Body of pancreas (tissue), 4 donors: ENCODE results near the gene HDGFL3.

ENCODE experiments used
- POLR2A ChIP-seq, 3 donors: fragments of 450-650 bp; IDR thresholded peaks; one replicate each; pipeline ENCODE4 v1.6.1; 2016; ENCODE audit warnings: antibody characterized with exemption in 3 of 3, mild to moderate bottlenecking in 2 of 3
- TF ChIP-seq, protein P1 (sequence below), 7 experiments: fragments of 450-650 bp in 4 of 7; fragments of 200-600 bp in 3 of 7; sonication (generic) in 3 of 7; IDR thresholded peaks; one replicate each; pipeline ENCODE4 v1.5.1; 2016 to 2019; ENCODE audit warnings: antibody characterized with exemption in 7 of 7

DNA sequence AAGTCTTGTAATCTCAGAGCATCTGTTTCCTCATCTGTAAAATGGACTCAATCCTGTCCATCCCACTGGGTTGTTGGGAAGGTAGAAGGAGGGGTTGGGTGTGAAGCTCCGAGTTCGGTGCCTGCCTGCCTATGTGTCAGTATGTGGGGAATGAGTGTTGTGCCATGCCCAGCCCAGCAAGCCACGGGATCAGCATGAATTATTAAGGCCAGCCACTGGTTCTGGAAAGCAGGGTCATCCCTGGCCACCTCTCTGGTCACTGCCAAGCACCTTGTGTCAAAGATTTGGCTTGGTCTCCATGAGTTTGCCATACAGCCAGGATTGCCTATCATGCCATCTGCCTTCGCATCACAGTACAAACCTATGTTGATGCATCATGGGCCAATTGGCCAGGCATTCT lies 88.7 kb downstream of the HDGFL3 start:
- TF ChIP-seq, protein P1, sequence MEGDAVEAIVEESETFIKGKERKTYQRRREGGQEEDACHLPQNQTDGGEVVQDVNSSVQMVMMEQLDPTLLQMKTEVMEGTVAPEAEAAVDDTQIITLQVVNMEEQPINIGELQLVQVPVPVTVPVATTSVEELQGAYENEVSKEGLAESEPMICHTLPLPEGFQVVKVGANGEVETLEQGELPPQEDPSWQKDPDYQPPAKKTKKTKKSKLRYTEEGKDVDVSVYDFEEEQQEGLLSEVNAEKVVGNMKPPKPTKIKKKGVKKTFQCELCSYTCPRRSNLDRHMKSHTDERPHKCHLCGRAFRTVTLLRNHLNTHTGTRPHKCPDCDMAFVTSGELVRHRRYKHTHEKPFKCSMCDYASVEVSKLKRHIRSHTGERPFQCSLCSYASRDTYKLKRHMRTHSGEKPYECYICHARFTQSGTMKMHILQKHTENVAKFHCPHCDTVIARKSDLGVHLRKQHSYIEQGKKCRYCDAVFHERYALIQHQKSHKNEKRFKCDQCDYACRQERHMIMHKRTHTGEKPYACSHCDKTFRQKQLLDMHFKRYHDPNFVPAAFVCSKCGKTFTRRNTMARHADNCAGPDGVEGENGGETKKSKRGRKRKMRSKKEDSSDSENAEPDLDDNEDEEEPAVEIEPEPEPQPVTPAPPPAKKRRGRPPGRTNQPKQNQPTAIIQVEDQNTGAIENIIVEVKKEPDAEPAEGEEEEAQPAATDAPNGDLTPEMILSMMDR (IDR thresholded peaks at IDR 0.05) = no peak
- no peak for TF ChIP-seq POLR2A (IDR thresholded peaks at IDR 0.05)
